Stimulated activated naive CD4-positive, alpha-beta T cell treated with Interleukin-2 at 50 U/mL for 16 hours (primary cell): ENCODE data around the gene SIRPA.

Experiments used
- DNase-seq: peaks from one replicate; lab custom pipeline; 2025; lab: John Stamatoyannopoulos, UW

SIRPA gene

GRCh38 chr20:1870792-1871550 is 24.2 kb upstream of the SIRPA start:
- DNase-seq: no peak

- no peak for DNase-seq
Measured at GRCh38 chr20:1871807-1872458, 23.3 kb upstream of the SIRPA start.

- no peak for DNase-seq
Measured at GRCh38 chr20:1872459-1873097, 22.6 kb upstream of the SIRPA start.

- DNase-seq: no peak
Measured at GRCh38 chr20:1874450-1875182, 20.6 kb upstream of the SIRPA start.

- DNase-seq: no peak
Measured at GRCh38 chr20:1875183-1875554, 20.0 kb upstream of the SIRPA start.

- no peak for DNase-seq
Measured at GRCh38 chr20:1875762-1876161, 19.4 kb upstream of the SIRPA start.

- no peak for DNase-seq
Measured at GRCh38 chr20:1876217-1876921, 18.8 kb upstream of the SIRPA start.

- DNase-seq: no peak
Measured at GRCh38 chr20:1876975-1877608, 18.1 kb upstream of the SIRPA start.

- DNase-seq: no peak
Measured at GRCh38 chr20:1877609-1878200, 17.5 kb upstream of the SIRPA start.

GRCh38 chr20:1879369-1879768 is 15.8 kb upstream of the SIRPA start:
- DNase-seq: no peak

- no peak for DNase-seq
Measured at GRCh38 chr20:1879934-1880333, 15.3 kb upstream of the SIRPA start.

GRCh38 chr20:1880529-1881239 is 14.5 kb upstream of the SIRPA start:
- no peak for DNase-seq

- DNase-seq: no peak
Measured at GRCh38 chr20:1881240-1881835, 13.9 kb upstream of the SIRPA start.

- DNase-seq: no peak
Measured at GRCh38 chr20:1882026-1882425, 13.2 kb upstream of the SIRPA start.

GRCh38 chr20:1883986-1884385 is 11.2 kb upstream of the SIRPA start:
- no peak for DNase-seq

- DNase-seq: no peak
Measured at GRCh38 chr20:1885254-1885653, 10.0 kb upstream of the SIRPA start.

GRCh38 chr20:1885940-1886693 is 9.1 kb upstream of the SIRPA start:
- DNase-seq: no peak

- DNase-seq: no peak
Measured at GRCh38 chr20:1887321-1887720, 7.9 kb upstream of the SIRPA start.

- DNase-seq: no peak
Measured at GRCh38 chr20:1887756-1888155, 7.5 kb upstream of the SIRPA start.
